Suprapubic skin (tissue), 3 donors: ENCODE data around the gene PAPLN.

Source experiments
- CTCF ChIP-seq, 2 donors: fragments of 200-600 bp in 1 of 2; fragments of 450-650 bp in 1 of 2; sonication (generic) in 1 of 2; IDR thresholded peaks; one replicate each; pipeline ENCODE4 v1.5.1; 2016 to 2019; ENCODE audit warnings: antibody characterized with exemption in 2 of 2, mild to moderate bottlenecking in 1 of 2, moderate library complexity in 1 of 2
- POLR2A ChIP-seq, 2 donors: fragments of 450-650 bp; IDR thresholded peaks; one replicate each; pipeline ENCODE4 v1.6.1; 2017; ENCODE audit warnings: antibody characterized with exemption in 2 of 2, mild to moderate bottlenecking in 2 of 2, moderate library complexity in 2 of 2

- TF ChIP-seq CTCF (IDR thresholded peaks at IDR 0.05) (no peak), POLR2A (IDR thresholded peaks at IDR 0.05) (no peak)
These were observed 27.4 kb upstream of the PAPLN start for GRCh38 chr14:73209953-73210352.
